Right lobe of liver (tissue), 6 donors: ENCODE data around the gene CST11. TPM values are rescaled to one million over a fixed set of nuclear protein-coding genes. Genes with fewer than 3 reads are reported as not detected.

ENCODE experiments used
- ATAC-seq, 4 donors: fragments of 200-7000 bp; cut with Tn5 transposase; one replicate each; pipeline ENCODE4 v1.9.1; 2020; ENCODE audit warnings: mild to moderate bottlenecking in 4 of 4, moderate library complexity in 4 of 4
- DNase-seq, 3 donors: peaks; one replicate each; pipeline ENCODE4 v3.0.0-alpha.2; 2020
- H3K27ac ChIP-seq, 3 donors: fragments of 200-600 bp; one replicate each; pipeline ENCODE4 v1.8.0; 2022
- H3K27me3 ChIP-seq, 2 donors: fragments of 200-600 bp; one replicate each; pipeline ENCODE4 v1.8.0; 2022
- H3K36me3 ChIP-seq, 4 donors: fragments of 200-600 bp; sonication (generic) in 1 of 4; one replicate each; pipeline versions ENCODE4 v1.5.1 to v1.8.0; 2017 to 2022; ENCODE audit warnings: control low read depth in 1 of 4
- H3K4me1 ChIP-seq, 4 donors: fragments of 200-600 bp; sonication (generic) in 1 of 4; one replicate each; pipeline versions ENCODE4 v1.5.1 to v1.8.0; 2017 to 2022; ENCODE audit warnings: control low read depth in 1 of 4
- H3K4me3 ChIP-seq, 3 donors: fragments of 200-600 bp; one replicate each; pipeline ENCODE4 v1.8.0; 2022
- H3K9me3 ChIP-seq, 4 donors: fragments of 200-600 bp; sonication (generic) in 1 of 4; one replicate each; pipeline versions ENCODE4 v1.5.1 to v1.8.0; 2017 to 2022; ENCODE audit warnings: control low read depth in 1 of 4
- CTCF ChIP-seq, 4 donors: fragments of 200-600 bp in 3 of 4; fragments of 450-650 bp in 1 of 4; IDR thresholded peaks; one replicate each; pipeline versions ENCODE4 v1.5.1 to v1.8.0; 2016 to 2022; ENCODE audit warnings: antibody characterized with exemption in 4 of 4, mild to moderate bottlenecking in 2 of 4
- POLR2A ChIP-seq: fragments of 450-650 bp; IDR thresholded peaks from one replicate; pipeline ENCODE4 v1.6.1; 2017; ENCODE audit warnings: antibody characterized with exemption, mild to moderate bottlenecking
- WGBS: methylation state at CpG from one replicate; pipeline ENCODE4 v1.1.6; 2018; ENCODE audit warnings: low coverage, low lambda C conversion rate; ENCODE audit not compliant: insufficient coverage; ENCODE audit errors: missing lambda C conversion rate; 5-methylcytosine and 5-hydroxymethylcytosine counted together
- intact Hi-C, 2 donors: fragments of 100-400 bp; cut with DNase I; formaldehyde crosslinking; loops; one replicate each; pipeline versions ENCODE4 v1.11.2 to v1.14.1; 2022
- total RNA-seq, 6 experiments: library from RNA; depleted of rRNA in 2 of 6; stranded (reverse); fragments of >200 nt in 2 of 6; fragmentation: NEBNext Ultra II Directional in 3 of 6; extraction: Animal tissue kit (Norgen Biotek cat#: 25700) in 3 of 6; gene quantifications; one replicate each; pipeline versions ENCODE4 v1.1.0 to v1.2.4, GENCODE V29; 2016 to 2023
- donor health status: DM: no; HTN: yes; CAD: no.
- donor health status: DM: no; HTN: no; CAD: no.
- donor health status: DM: no; HTN: no; CAD: no.
- donor health status: DM: no; HTN: yes; CAD: no.
- donor health status: DM: no; HTN: yes; CAD: no.

The CST11 gene
- total RNA-seq, 6 experiments from 2014 or later, result not detected

- no peak overlapping the region for H3K4me3 ChIP-seq
- no peak overlapping the region for H3K27ac ChIP-seq
- H3K36me3 ChIP-seq, result no peaks in the 10 kb centered on the region
- no peaks in the 10 kb centered on the region for H3K9me3 ChIP-seq
- intact Hi-C loops, result loop anchor here (5.0 to 10.0 kb wide), 2 partner anchors 160 to 162 kb away; partner anchors contain the start of gene CST9 (in 1 of the 2)
- ATAC-seq (no peak), DNase-seq (no peak)
- TF ChIP-seq CTCF (IDR thresholded peaks at IDR 0.05), result no peak
- TF ChIP-seq POLR2A, result no peak
- H3K27me3 ChIP-seq, result no peaks in the 10 kb centered on the region
- WGBS, result 62% methylated on average over 3 of the region's 5 CpGs
- no peaks in the 10 kb centered on the region for H3K4me1 ChIP-seq
Measured at GRCh38 chr20:23442436-23442835, 10.2 kb downstream of the CST11 start.

- TF ChIP-seq CTCF (IDR thresholded peaks at IDR 0.05) (peak; percentile 58 to 93 (median 92)), POLR2A (no peak)
- no peak overlapping the region for H3K4me3 ChIP-seq
- intact Hi-C loops, result loop anchor here (5.0 to 10.0 kb wide), 2 partner anchors 160 to 163 kb away; partner anchors contain the start of gene CST9 (in 1 of the 2)
- H3K27me3 ChIP-seq, result no peaks in the 10 kb centered on the region
- H3K4me1 ChIP-seq, result peaks cover 0 to 1% (median 0%) of the 10 kb centered on the region in 4 donors
- no peaks in the 10 kb centered on the region for H3K36me3 ChIP-seq
- ATAC-seq (peak; percentile 81 to 91 (median 88)), DNase-seq (peak in 2 of 3 donors; percentile 40 to 61)
- no peaks in the 10 kb centered on the region for H3K9me3 ChIP-seq
- WGBS, result 6% methylated on average over 6 of the region's 8 CpGs
- H3K27ac ChIP-seq, result no peak overlapping the region
Measured at GRCh38 chr20:23441850-23442313, 10.8 kb downstream of the CST11 start.

- intact Hi-C loops, result loop anchor here (5.0 to 10.0 kb wide), 2 partner anchors 162 to 165 kb away; partner anchors contain the start of gene CST9 (in 1 of the 2)
- no peak for TF ChIP-seq CTCF (IDR thresholded peaks at IDR 0.05)
- no peak for TF ChIP-seq POLR2A
- DNase-seq (no peak), ATAC-seq (no peak)
- Histone ChIP-seq H3K27ac (no peak overlapping the region), H3K36me3 (no peaks in the 10 kb centered on the region), H3K4me3 (no peak overlapping the region), H3K27me3 (no peaks in the 10 kb centered on the region), H3K9me3 (no peaks in the 10 kb centered on the region), H3K4me1 (peaks cover 0 to 11% (median 3%) of the 10 kb centered on the region in 4 donors)
- WGBS, result 89% methylated on average over 1 of the region's 2 CpGs
Measured at GRCh38 chr20:23440004-23440403, 12.7 kb downstream of the CST11 start.

- TF ChIP-seq CTCF (IDR thresholded peaks at IDR 0.05) (no peak), POLR2A (no peak)
- 78% methylated on average over 4 of the region's 5 CpGs for WGBS
- no peaks in the 10 kb centered on the region for H3K27me3 ChIP-seq
- DNase-seq (no peak), ATAC-seq (no peak)
- no peaks in the 10 kb centered on the region for H3K9me3 ChIP-seq
- peaks cover 0 to 11% (median 3%) of the 10 kb centered on the region in 4 donors for H3K4me1 ChIP-seq
- no peak overlapping the region for H3K27ac ChIP-seq
- intact Hi-C loops, result no loop called here
- H3K36me3 ChIP-seq, result no peaks in the 10 kb centered on the region
- no peak overlapping the region for H3K4me3 ChIP-seq
Measured at GRCh38 chr20:23438661-23439060, 14.0 kb downstream of the CST11 start.
